H1 (cell line): Measurements from ENCODE around the gene DLK1. TPM values are rescaled to one million over a fixed set of nuclear protein-coding genes. Genes with fewer than 3 reads are reported as not detected.

Source experiments
- CTCF ChIA-PET: fragments of 300-600 bp; sonication (Branson Sonifier 250); formaldehyde crosslinking; loops from one replicate; lab custom pipeline; 2021; ENCODE audit not compliant: partially characterized antibody; lab: Charles Lee
- POLR2A ChIA-PET: fragments of 300-600 bp; sonication (Branson Sonifier 250); formaldehyde crosslinking; loops from one replicate; lab custom pipeline; 2021; ENCODE audit warnings: inconsistent platforms; ENCODE audit not compliant: partially characterized antibody; lab: Charles Lee
- DNase-seq, 2 experiments: peaks; one replicate each; pipeline versions ENCODE4 v3.0.0 to v3.0.0-alpha.2; 2010 to 2022; ENCODE audit warnings: low spot score in 2 of 2, low read depth in 1 of 2, mixed read lengths in 1 of 2
- FAIRE-seq: peaks from 2 replicates; lab custom pipeline; 2011; peaks lifted over from hg19 to GRCh38; lab: Jason Lieb, UNC
- H2AFZ ChIP-seq: 2 replicates; pipeline ENCODE4 v1.8.1; 2012; ENCODE audit warnings: low read length, inconsistent platforms
- H2AK5ac ChIP-seq: 2 replicates; pipeline ENCODE4 v1.6.1; 2013; ENCODE audit warnings: low read depth, low read length
- H2BK120ac ChIP-seq: replicated peaks from 2 replicates; pipeline ENCODE3; 2013; ENCODE audit warnings: low read depth, low read length, inconsistent platforms
- H2BK12ac ChIP-seq: 2 replicates; pipeline ENCODE4 v1.6.1; 2013; ENCODE audit warnings: low read depth, low read length
- H2BK15ac ChIP-seq: 2 replicates; pipeline ENCODE4 v1.6.1; 2013; ENCODE audit warnings: low read length
- H2BK20ac ChIP-seq: 2 replicates; pipeline ENCODE4 v1.6.1; 2013; ENCODE audit warnings: low read length
- H2BK5ac ChIP-seq: 2 replicates; pipeline ENCODE4 v1.6.1; 2013; ENCODE audit warnings: low read depth, low read length
- H3K14ac ChIP-seq: 2 replicates; pipeline ENCODE4 v1.6.1; 2013; ENCODE audit warnings: inconsistent platforms; ENCODE audit not compliant: insufficient read length
- H3K18ac ChIP-seq: 2 replicates; pipeline ENCODE4 v1.6.1; 2013; ENCODE audit warnings: low read length; ENCODE audit errors: extremely low read depth
- H3K23ac ChIP-seq: 2 replicates; pipeline ENCODE4 v1.6.1; 2013; ENCODE audit warnings: inconsistent platforms; ENCODE audit not compliant: insufficient read length
- H3K23me2 ChIP-seq: 2 replicates; pipeline ENCODE4 v1.6.1; 2013; ENCODE audit warnings: low read depth, low read length
- H3K27ac ChIP-seq: 2 replicates; pipeline ENCODE4 v1.6.1; 2011; ENCODE audit warnings: low read depth, low read length, inconsistent platforms
- H3K27me3 ChIP-seq, 4 experiments: replicated peaks in 1 of 4; 1 replicate in 1 of 4; 2 replicates in 3 of 4; pipeline versions ENCODE4 v1.6.1 to v1.8.1; 2011 to 2013; ENCODE audit warnings: low read length in 3 of 4, mild to moderate bottlenecking in 3 of 4, inconsistent platforms in 2 of 4, mixed read lengths in 2 of 4, moderate library complexity in 1 of 4; ENCODE audit not compliant: control insufficient read depth in 3 of 4, insufficient read depth in 3 of 4; ENCODE audit errors: extremely low read depth in 1 of 4
- H3K36me3 ChIP-seq, 4 experiments: 2 replicates each; pipeline versions ENCODE4 v1.6.1 to v1.8.1; 2011 to 2013; ENCODE audit warnings: mild to moderate bottlenecking in 4 of 4, low read length in 3 of 4, moderate library complexity in 2 of 4, control low read depth in 1 of 4, inconsistent platforms in 1 of 4; ENCODE audit not compliant: insufficient read depth in 4 of 4, control insufficient read depth in 2 of 4
- H3K4ac ChIP-seq: replicated peaks from 2 replicates; pipeline ENCODE3; 2013; ENCODE audit warnings: low read length, low read depth, mixed read lengths, inconsistent platforms; ENCODE audit not compliant: insufficient read length
- H3K4me1 ChIP-seq, 4 experiments: replicated peaks in 1 of 4; 1 replicate in 1 of 4; 2 replicates in 3 of 4; pipeline versions ENCODE4 v1.6.1 to v1.8.1; 2011 to 2013; ENCODE audit warnings: low read length in 3 of 4, inconsistent platforms in 2 of 4, mixed read lengths in 1 of 4; ENCODE audit not compliant: insufficient read depth in 4 of 4, control insufficient read depth in 3 of 4
- H3K4me2 ChIP-seq, 2 experiments: 2 replicates each; pipeline versions ENCODE4 v1.6.1 to v1.8.1; 2011 to 2013; ENCODE audit warnings: low read depth in 2 of 2, low read length in 2 of 2, control low read depth in 1 of 2, inconsistent platforms in 1 of 2, mild to moderate bottlenecking in 1 of 2; ENCODE audit not compliant: insufficient read depth in 1 of 2
- H3K4me3 ChIP-seq, 4 experiments: fragments of 200-600, 300-600 bp in 1 of 4; sonication (generic), shearing (Covaris generic), sonication (Bioruptor Twin) in 1 of 4; 2 replicates each; pipeline versions ENCODE4 v1.5.1 to v1.8.1; 2011 to 2016; ENCODE audit warnings: low read length in 4 of 4, low read depth in 3 of 4, control low read depth in 2 of 4, inconsistent platforms in 2 of 4, mild to moderate bottlenecking in 2 of 4, mixed read lengths in 1 of 4, moderate library complexity in 1 of 4; ENCODE audit not compliant: insufficient read depth in 2 of 4; ENCODE audit errors: extremely low read depth in 1 of 4
- H3K56ac ChIP-seq: replicated peaks from 2 replicates; pipeline ENCODE3; 2013; ENCODE audit warnings: low read depth, mild to moderate bottlenecking, mixed read lengths, low read length, inconsistent platforms; ENCODE audit not compliant: insufficient read length
- H3K79me1 ChIP-seq: 2 replicates; pipeline ENCODE4 v1.6.1; 2013; ENCODE audit warnings: low read depth, low read length, control low read depth
- H3K79me2 ChIP-seq, 2 experiments: 2 replicates each; pipeline versions ENCODE4 v1.6.1 to v1.8.1; 2012 to 2013; ENCODE audit warnings: low read length in 2 of 2, mild to moderate bottlenecking in 2 of 2, inconsistent platforms in 1 of 2; ENCODE audit not compliant: insufficient read depth in 2 of 2, control insufficient read depth in 1 of 2
- H3K9ac ChIP-seq, 4 experiments: replicated peaks in 1 of 4; 1 replicate in 1 of 4; 2 replicates in 3 of 4; pipeline versions ENCODE4 v1.6.1 to v1.8.1; 2011 to 2013; ENCODE audit warnings: low read depth in 3 of 4, low read length in 3 of 4, control low read depth in 2 of 4, mild to moderate bottlenecking in 2 of 4, moderate library complexity in 2 of 4, inconsistent platforms in 1 of 4; ENCODE audit errors: extremely low read depth in 1 of 4
- H3K9me3 ChIP-seq, 2 experiments: 2 replicates each; pipeline versions ENCODE4 v1.6.1 to v1.8.1; 2012 to 2013; ENCODE audit warnings: mild to moderate bottlenecking in 2 of 2, moderate library complexity in 2 of 2, control low read depth in 1 of 2, inconsistent platforms in 1 of 2, low read depth in 1 of 2, low read length in 1 of 2, mixed read lengths in 1 of 2; ENCODE audit not compliant: insufficient read depth in 2 of 2
- H4K20me1 ChIP-seq, 2 experiments: replicated peaks in 1 of 2; 2 replicates each; pipeline versions ENCODE3 to v1.8.1; 2011 to 2013; ENCODE audit warnings: inconsistent platforms in 2 of 2, low read length in 2 of 2, mild to moderate bottlenecking in 1 of 2; ENCODE audit not compliant: insufficient read depth in 2 of 2, control insufficient read depth in 1 of 2
- H4K5ac ChIP-seq: 2 replicates; pipeline ENCODE4 v1.6.1; 2013; ENCODE audit warnings: low read length, low read depth, mixed read lengths, inconsistent platforms; ENCODE audit not compliant: insufficient read length
- H4K8ac ChIP-seq: 2 replicates; pipeline ENCODE4 v1.8.0; 2013; ENCODE audit warnings: mild to moderate bottlenecking, moderate library complexity, low read length, inconsistent platforms; ENCODE audit not compliant: insufficient read depth; ENCODE audit errors: extremely low read depth
- H4K91ac ChIP-seq: replicated peaks from 2 replicates; pipeline ENCODE3; 2013; ENCODE audit warnings: low read length, mixed read lengths, inconsistent platforms; ENCODE audit not compliant: insufficient read length
- CTCF ChIP-seq, 3 experiments: IDR thresholded peaks; 1 replicate in 2 of 3; 2 replicates in 1 of 3; pipeline versions ENCODE4 v1.5.1 to v1.6.1; 2011; ENCODE audit warnings: low read length in 3 of 3, mild to moderate bottlenecking in 3 of 3, inconsistent platforms in 2 of 3, low read depth in 1 of 3, moderate library complexity in 1 of 3; ENCODE audit not compliant: insufficient read depth in 1 of 3; ENCODE audit errors: control extremely low read depth in 1 of 3
- KDM5A ChIP-seq: fragments of 200-600 bp; IDR thresholded peaks from 2 replicates; pipeline ENCODE4 v1.7.1; 2012; ENCODE audit warnings: mild to moderate bottlenecking, low read length, inconsistent platforms, mixed read lengths
- TCF12 ChIP-seq: IDR thresholded peaks from 2 replicates; pipeline ENCODE4 v1.6.1; 2011; ENCODE audit warnings: low read depth, mild to moderate bottlenecking, low read length
- WGBS, 2 experiments: shearing (Covaris generic) in 1 of 2; methylation state at CpG; one replicate each; pipeline versions ENCODE4 v1.1.6 to v1.1.7; 2013 to 2015; ENCODE audit warnings: low lambda C conversion rate in 2 of 2, mixed read lengths in 2 of 2, inconsistent platforms in 1 of 2, low coverage in 1 of 2, missing lambda C conversion rate in 1 of 2; ENCODE audit not compliant: insufficient replicate concordance in 2 of 2, insufficient coverage in 1 of 2, insufficient read length in 1 of 2; ENCODE audit errors: extremely low coverage in 1 of 2, missing lambda C conversion rate in 1 of 2; 5-methylcytosine and 5-hydroxymethylcytosine counted together
- polyA plus RNA-seq, 7 experiments: library from polyadenylated mRNA; depleted of rRNA in 3 of 7; stranded (reverse) in 5 of 7; unstranded in 2 of 7; fragments of >200 nt in 5 of 7; fragments of 200-250 nt in 2 of 7; gene quantifications; 1 replicate in 5 of 7; 2 replicates in 1 of 7; 4 replicates in 1 of 7; pipeline versions ENCODE4 v1.2.1 to v1.2.3, GENCODE V29; 2011 to 2013; ENCODE audit warnings: missing spikeins in 2 of 7, mixed read lengths in 2 of 7
- total RNA-seq: library from RNA; stranded (reverse); fragmentation: NEBNext Ultra II Directional; extraction: Animal tissue kit (Norgen Biotek cat#: 25700); gene quantifications from 2 replicates; pipeline ENCODE4 v1.2.1, GENCODE V29; 2021

DLK1 gene
- total and polyA plus RNA-seq, 2 of the 8 experiments (the other 6 are each of a cell fraction or from before 2014, with no cell fraction given) = 1.3 to 2.4 TPM

DNA sequence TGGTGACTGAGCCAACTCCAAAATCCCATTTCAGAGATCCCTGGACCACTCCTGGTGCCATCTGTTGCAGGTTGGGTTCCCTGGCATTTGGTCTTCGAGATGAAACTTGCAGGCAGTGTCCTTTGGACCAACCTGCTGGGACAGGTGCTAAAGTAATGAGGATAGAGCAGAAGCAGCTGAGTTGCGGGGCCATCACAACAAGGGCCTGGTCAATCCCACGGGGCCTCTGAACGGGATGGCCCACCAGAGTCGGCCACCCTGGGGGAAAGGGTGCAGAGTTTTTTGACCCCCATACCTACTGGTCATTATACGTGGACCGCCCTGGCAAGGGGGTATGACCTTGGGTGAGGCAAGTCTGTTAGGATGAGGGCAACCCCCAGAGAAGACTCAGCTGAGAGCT is 39.3 kb downstream of the DLK1 start:
- Histone ChIP-seq H4K20me1 (no peaks in the 10 kb centered on the region), H3K79me1 (no peaks in the 10 kb centered on the region), H4K8ac (no peak overlapping the region), H3K27ac (no peak overlapping the region), H2BK20ac (no peak overlapping the region), H4K91ac (no peak overlapping the region), H3K4ac (no peak overlapping the region), H3K18ac (no peak overlapping the region), H3K36me3 (no peaks in the 10 kb centered on the region), H2BK5ac (no peak overlapping the region), H3K4me1 (peaks cover 0 to 5% (median 1%) of the 10 kb centered on the region in 4 experiments; a peak in 3 of 7 replicates), H3K14ac (no peak overlapping the region), H3K4me3 (no peak overlapping the region), H3K9ac (no peak overlapping the region), H3K23ac (no peak overlapping the region), H3K79me2 (no peaks in the 10 kb centered on the region), H2AK5ac (no peak overlapping the region), H2AFZ (no peak overlapping the region), H2BK15ac (no peak overlapping the region), H3K27me3 (no peaks in the 10 kb centered on the region), H3K9me3 (peaks cover 0 to 9% of the 10 kb centered on the region in 2 experiments; a peak in 1 of 4 replicates), H3K56ac (no peak overlapping the region), H2BK120ac (no peak overlapping the region), H2BK12ac (no peak overlapping the region), H4K5ac (no peak overlapping the region), H3K4me2 (no peak overlapping the region), H3K23me2 (no peaks in the 10 kb centered on the region)
- no peak for DNase-seq
- ChIA-PET CTCF (interaction anchor here (1.0 to 1.5 kb wide), 2 partner anchors 17 to 55 kb away, joined by 3 to 4 read pairs; no protein-coding TSS in a partner anchor), POLR2A (no interaction called here)
- FAIRE-seq = no peak
- TF ChIP-seq TCF12 (no peak), KDM5A (no peak), CTCF (IDR thresholded peaks at IDR 0.05; ENCODE audit: control extremely low read depth in 1 of 3, insufficient read depth in 1 of 3, low read depth in 1 of 3, low read length in 3 of 3) (no peak)
- 93% methylated on average over 7 of the region's 7 CpGs; no CpG with 5 or more reads in 1 of the 2 experiments for WGBS, 2 experiments
